Neural progenitor cell (in vitro differentiated cells): Measurements from ENCODE around the gene EPPIN. TPM values are rescaled to one million over a fixed set of nuclear protein-coding genes. Genes with fewer than 3 reads are reported as not detected.

Experiments
- DNase-seq: peaks from one replicate; pipeline ENCODE4 v3.0.0-alpha.2; 2016; ENCODE audit warnings: low spot score
- H2AFZ ChIP-seq: fragments of 200-600 bp; sonication (generic); replicated peaks from 2 replicates; pipeline ENCODE4 v1.6.1; 2016; ENCODE audit warnings: antibody characterized with exemption
- H3F3A ChIP-seq: fragments of 200-600 bp; sonication (generic); 2 replicates; pipeline ENCODE4 v1.6.1; 2016; ENCODE audit warnings: antibody characterized with exemption, low read depth
- H3K27ac ChIP-seq: fragments of 200-600 bp; sonication (generic); 2 replicates; pipeline ENCODE4 v1.5.1; 2016; ENCODE audit warnings: mild to moderate bottlenecking
- H3K27me3 ChIP-seq: fragments of 200-600 bp; sonication (generic); 2 replicates; pipeline ENCODE4 v1.6.1; 2016; ENCODE audit warnings: mild to moderate bottlenecking, moderate library complexity
- H3K36me3 ChIP-seq: fragments of 200-600 bp; sonication (generic); 2 replicates; pipeline ENCODE4 v1.5.1; 2016
- H3K4me1 ChIP-seq: fragments of 200-600 bp; sonication (generic); 2 replicates; pipeline ENCODE4 v1.6.1; 2016; ENCODE audit warnings: mixed run types
- H3K4me2 ChIP-seq: fragments of 200-600 bp; sonication (generic); 2 replicates; pipeline ENCODE4 v1.6.1; 2016
- H3K4me3 ChIP-seq: fragments of 200-600 bp; sonication (generic); 2 replicates; pipeline ENCODE4 v1.5.1; 2016
- H3K79me2 ChIP-seq: fragments of 200-600 bp; sonication (generic); 2 replicates; pipeline ENCODE4 v1.6.1; 2016; ENCODE audit warnings: low read depth
- H3K9ac ChIP-seq: fragments of 200-600 bp; sonication (generic); 2 replicates; pipeline ENCODE4 v1.6.1; 2016
- H3K9me3 ChIP-seq: fragments of 200-600 bp; sonication (generic); 2 replicates; pipeline ENCODE4 v1.5.1; 2016; ENCODE audit warnings: low read depth
- H4K20me1 ChIP-seq: fragments of 200-600 bp; sonication (generic); 2 replicates; pipeline ENCODE4 v1.6.1; 2016; ENCODE audit warnings: low read depth
- H3K27ac Mint-ChIP-seq: 3 replicates; pipeline ENCODE4 v1.8.0; 2021; ENCODE audit warnings: mixed read lengths
- H3K27me3 Mint-ChIP-seq: 2 replicates; pipeline ENCODE4 v1.8.0; 2022; ENCODE audit warnings: low read depth, mild to moderate bottlenecking, inconsistent platforms, moderate library complexity, mixed read lengths; ENCODE audit not compliant: insufficient read depth
- H3K36me3 Mint-ChIP-seq: 3 replicates; pipeline ENCODE4 v1.8.0; 2021; ENCODE audit warnings: mixed read lengths
- H3K4me1 Mint-ChIP-seq: 3 replicates; pipeline ENCODE4 v1.8.0; 2021; ENCODE audit warnings: mixed read lengths
- H3K4me3 Mint-ChIP-seq: 3 replicates; pipeline ENCODE4 v1.8.0; 2021; ENCODE audit warnings: mild to moderate bottlenecking, moderate library complexity, mixed read lengths
- H3K9me3 Mint-ChIP-seq: 3 replicates; pipeline ENCODE4 v1.8.0; 2020; ENCODE audit warnings: mixed read lengths
- CTCF ChIP-seq: fragments of 200-600 bp; sonication (generic); IDR thresholded peaks from 2 replicates; pipeline ENCODE4 v1.5.1; 2017; ENCODE audit warnings: antibody characterized with exemption, mild to moderate bottlenecking
- EZH2 ChIP-seq: fragments of 200-600 bp; sonication (generic); IDR thresholded peaks from 2 replicates; pipeline ENCODE4 v1.6.1; 2017; ENCODE audit warnings: antibody characterized with exemption, mild to moderate bottlenecking, moderate library complexity
- EZH2phosphoT487 ChIP-seq: fragments of 200-600 bp; sonication (generic); IDR thresholded peaks from 2 replicates; pipeline ENCODE4 v1.6.1; 2017; ENCODE audit warnings: antibody characterized with exemption
- total RNA-seq: library from RNA; depleted of rRNA; stranded (reverse); fragments of >200 nt; gene quantifications from 2 replicates; pipeline ENCODE4 v1.2.3, GENCODE V29; 2015; ENCODE audit warnings: low replicate concordance

Gene EPPIN
- total RNA-seq, 1 donor from 2014 or later = not detected

GRCh38 chr20:45508068-45508886 lies 38.9 kb downstream of the EPPIN start:
- Mint-ChIP-seq H3K9me3 (no peaks in the 10 kb centered on the region), H3K36me3 (no peaks in the 10 kb centered on the region), H3K4me3 (no peak overlapping the region), H3K4me1 (no peaks in the 10 kb centered on the region), H3K27me3 (peaks cover 6% of the 10 kb centered on the region), H3K27ac (no peak overlapping the region)
- no peaks in the 10 kb centered on the region for H3K4me1 ChIP-seq
- no peaks in the 10 kb centered on the region for H4K20me1 ChIP-seq
- no peak overlapping the region for H3K4me2 ChIP-seq
- H2AFZ ChIP-seq = no peak overlapping the region
- no peak for TF ChIP-seq CTCF
- TF ChIP-seq EZH2 = no peak
- no peak for TF ChIP-seq EZH2phosphoT487
- no peaks in the 10 kb centered on the region for H3K9me3 ChIP-seq
- H3K4me3 ChIP-seq = no peak overlapping the region
- H3K79me2 ChIP-seq = no peaks in the 10 kb centered on the region
- no peaks in the 10 kb centered on the region for H3K27me3 ChIP-seq
- H3K9ac ChIP-seq = no peak overlapping the region
- DNase-seq = no peak
- H3K27ac ChIP-seq = no peak overlapping the region
- no peaks in the 10 kb centered on the region for H3K36me3 ChIP-seq
- no peaks in the 10 kb centered on the region for H3F3A ChIP-seq

- Histone ChIP-seq H3F3A (no peaks in the 10 kb centered on the region), H4K20me1 (no peaks in the 10 kb centered on the region), H3K36me3 (no peaks in the 10 kb centered on the region), H3K9me3 (no peaks in the 10 kb centered on the region), H2AFZ (no peak overlapping the region), H3K27ac (no peak overlapping the region), H3K4me3 (no peak overlapping the region), H3K4me2 (no peak overlapping the region), H3K4me1 (no peaks in the 10 kb centered on the region), H3K27me3 (no peaks in the 10 kb centered on the region), H3K79me2 (no peaks in the 10 kb centered on the region), H3K9ac (no peak overlapping the region)
- no peaks in the 10 kb centered on the region for H3K9me3 Mint-ChIP-seq
- no peak overlapping the region for H3K27ac Mint-ChIP-seq
- no peak for DNase-seq
- no peak overlapping the region for H3K4me3 Mint-ChIP-seq
- H3K27me3 Mint-ChIP-seq = peaks cover 6% of the 10 kb centered on the region
- TF ChIP-seq EZH2phosphoT487 = no peak
- TF ChIP-seq CTCF = no peak
- no peak for TF ChIP-seq EZH2
- H3K4me1 Mint-ChIP-seq = no peaks in the 10 kb centered on the region
- no peaks in the 10 kb centered on the region for H3K36me3 Mint-ChIP-seq
Observed at GRCh38 chr20:45507011-45507820, 40.0 kb downstream of the EPPIN start.

GRCh38 chr20:45506398-45506797 lies 40.8 kb downstream of the EPPIN start:
- Histone ChIP-seq H3K4me2 (no peak overlapping the region), H3K4me1 (no peaks in the 10 kb centered on the region), H3K27ac (no peak overlapping the region), H3F3A (no peaks in the 10 kb centered on the region), H3K27me3 (no peaks in the 10 kb centered on the region), H3K4me3 (no peak overlapping the region), H3K36me3 (no peaks in the 10 kb centered on the region), H2AFZ (no peak overlapping the region), H3K9me3 (no peaks in the 10 kb centered on the region), H3K9ac (no peak overlapping the region), H4K20me1 (no peaks in the 10 kb centered on the region), H3K79me2 (no peaks in the 10 kb centered on the region)
- DNase-seq = no peak
- Mint-ChIP-seq H3K4me1 (no peaks in the 10 kb centered on the region), H3K27ac (no peak overlapping the region), H3K9me3 (no peaks in the 10 kb centered on the region), H3K27me3 (peaks cover 5% of the 10 kb centered on the region), H3K36me3 (no peaks in the 10 kb centered on the region), H3K4me3 (no peak overlapping the region)
- TF ChIP-seq CTCF (no peak), EZH2phosphoT487 (no peak), EZH2 (no peak)
